Skeletal muscle satellite cell (primary cell): ENCODE measurements around the gene PBXIP1.
A peak's percentile ranks its signal among the peaks of the same experiment; 100 is the strongest.
"Not testable (repeated sequence)": the region's sequence is repeated elsewhere in the genome, so short reads cannot be mapped to it uniquely, and the experiment has no call there.

Experiments
- H3K27me3 ChIP-seq: 2 replicates; pipeline ENCODE4 v1.7.0; 2013; ENCODE audit warnings: low read length; ENCODE audit not compliant: control insufficient read depth, insufficient read depth
- H3K36me3 ChIP-seq: 2 replicates; pipeline ENCODE4 v1.7.0; 2013; ENCODE audit warnings: mild to moderate bottlenecking, control low read depth, low read length; ENCODE audit not compliant: insufficient read depth
- H3K4me1 ChIP-seq: 2 replicates; pipeline ENCODE4 v1.7.0; 2013; ENCODE audit warnings: low read length; ENCODE audit not compliant: control insufficient read depth, insufficient read depth
- H3K4me2 ChIP-seq: 2 replicates; pipeline ENCODE4 v1.7.0; 2013; ENCODE audit warnings: mild to moderate bottlenecking, low read length
- H3K4me3 ChIP-seq: 2 replicates; pipeline ENCODE4 v1.7.0; 2013; ENCODE audit warnings: low read length
- H3K9ac ChIP-seq: 2 replicates; pipeline ENCODE4 v1.7.0; 2013; ENCODE audit warnings: mild to moderate bottlenecking, low read depth, low read length, moderate library complexity
- H3K9me3 ChIP-seq: replicated peaks from 2 replicates; pipeline ENCODE4 v1.7.0; 2013; ENCODE audit warnings: mild to moderate bottlenecking, control low read depth, low read length

The PBXIP1 gene

GRCh38 chr1:154977762-154978161 lies 21.9 kb upstream of the PBXIP1 start:
- not testable (repeated sequence) for H3K4me3 ChIP-seq, H3K4me2 ChIP-seq, H3K9me3 ChIP-seq, H3K27me3 ChIP-seq, H3K36me3 ChIP-seq, H3K9ac ChIP-seq
- peaks cover 20% of the 10 kb centered on the region for H3K4me1 ChIP-seq

GRCh38 chr1:154975409-154976059 lies 19.6 kb upstream of the PBXIP1 start:
- H3K4me1 ChIP-seq: peaks cover 33% of the 10 kb centered on the region

GRCh38 chr1:154974808-154975408 lies 19.0 kb upstream of the PBXIP1 start:
- H3K9ac ChIP-seq: peak overlapping the region; percentile 94
- H3K9me3 ChIP-seq: no peaks in the 10 kb centered on the region
- H3K36me3 ChIP-seq: peaks cover 9% of the 10 kb centered on the region
- H3K4me3 ChIP-seq: peak overlapping the region; percentile 78
- no peaks in the 10 kb centered on the region for H3K27me3 ChIP-seq
- peaks cover 36% of the 10 kb centered on the region for H3K4me1 ChIP-seq
- H3K4me2 ChIP-seq: peak overlapping the region; percentile 93

More at GRCh38 chr1:154975409-154976059, 19.6 kb upstream of the PBXIP1 start:
- H3K4me3 ChIP-seq: peak overlapping the region; percentile 78
- H3K9me3 ChIP-seq: no peaks in the 10 kb centered on the region
- H3K36me3 ChIP-seq: peaks cover 9% of the 10 kb centered on the region
- H3K27me3 ChIP-seq: no peaks in the 10 kb centered on the region
- H3K9ac ChIP-seq: peak overlapping the region; percentile 94
- H3K4me2 ChIP-seq: peak overlapping the region; percentile 93

GRCh38 chr1:154974102-154974807 lies 18.4 kb upstream of the PBXIP1 start, which contains the start of gene CKS1B:
Gene CKS1B (plus strand): TSS chr1:154974681. CDS start chr1:154974746, 65 bp downstream.
- peaks cover 39% of the 10 kb centered on the region for H3K4me1 ChIP-seq
- peak within 1 kb of the TSS; percentile 97 for H3K4me2 ChIP-seq
- H3K36me3 ChIP-seq: peaks cover 5% of the 10 kb centered on the region
- H3K4me3 ChIP-seq: peak within 1 kb of the TSS; percentile 78
- H3K9ac ChIP-seq: peak within 1 kb of the TSS; percentile 94
- H3K27me3 ChIP-seq: no peaks in the 10 kb centered on the region
- no peaks in the 10 kb centered on the region for H3K9me3 ChIP-seq

GRCh38 chr1:154973344-154974101 lies 17.6 kb upstream of the PBXIP1 start:
- Histone ChIP-seq H3K4me2 (peak overlapping the region; percentile 97), H3K9me3 (no peaks in the 10 kb centered on the region), H3K4me1 (peaks cover 46% of the 10 kb centered on the region), H3K36me3 (peaks cover 5% of the 10 kb centered on the region), H3K27me3 (no peaks in the 10 kb centered on the region), H3K4me3 (peak overlapping the region; percentile 77), H3K9ac (peak overlapping the region; percentile 94)

- Histone ChIP-seq H3K36me3 (peaks cover 10% of the 10 kb centered on the region), H3K9ac (peak overlapping the region; percentile 94), H3K4me2 (peak overlapping the region; percentile 97), H3K9me3 (no peaks in the 10 kb centered on the region), H3K4me1 (peaks cover 54% of the 10 kb centered on the region), H3K27me3 (no peaks in the 10 kb centered on the region), H3K4me3 (peak overlapping the region; percentile 77)
Measured at GRCh38 chr1:154972517-154973343, 16.8 kb upstream of the PBXIP1 start.

- Histone ChIP-seq H3K9ac (peak overlapping the region; percentile 94), H3K4me2 (peak overlapping the region; percentile 97), H3K27me3 (no peaks in the 10 kb centered on the region), H3K4me1 (peaks cover 59% of the 10 kb centered on the region), H3K4me3 (peak overlapping the region; percentile 77), H3K9me3 (no peaks in the 10 kb centered on the region), H3K36me3 (peaks cover 15% of the 10 kb centered on the region)
Measured at GRCh38 chr1:154972213-154972516, 16.3 kb upstream of the PBXIP1 start.

- Histone ChIP-seq H3K4me1 (peaks cover 56% of the 10 kb centered on the region), H3K4me3 (peak overlapping the region; percentile 84), H3K9me3 (no peaks in the 10 kb centered on the region), H3K9ac (peak overlapping the region; percentile 94), H3K27me3 (no peaks in the 10 kb centered on the region), H3K36me3 (peaks cover 22% of the 10 kb centered on the region), H3K4me2 (peak overlapping the region; percentile 97)
Measured at GRCh38 chr1:154971341-154971998, 15.6 kb upstream of the PBXIP1 start.

- peaks cover 29% of the 10 kb centered on the region for H3K36me3 ChIP-seq
- H3K9ac ChIP-seq: peak within 1 kb of the TSS; percentile 94
- peaks cover 55% of the 10 kb centered on the region for H3K4me1 ChIP-seq
- peak within 1 kb of the TSS; percentile 84 for H3K4me3 ChIP-seq
- no peaks in the 10 kb centered on the region for H3K9me3 ChIP-seq
- H3K27me3 ChIP-seq: no peaks in the 10 kb centered on the region
- peak within 1 kb of the TSS; percentile 97 for H3K4me2 ChIP-seq
Measured at GRCh38 chr1:154970631-154971340, 14.9 kb upstream of the PBXIP1 start, which contains the start of gene SHC1. Gene SHC1 (minus strand): TSS chr1:154970747. CDS start chr1:154970526, 221 bp downstream.
